H1 (cell line): ENCODE data around the gene DAW1. TPM values are rescaled to one million over a fixed set of nuclear protein-coding genes. Genes with fewer than 3 reads are reported as not detected.

Source experiments
- JUND ChIP-seq: IDR thresholded peaks from 2 replicates; pipeline ENCODE4 v1.6.1; 2011; ENCODE audit warnings: mild to moderate bottlenecking, improper control_type of control experiment, low read length
- PHF8 ChIP-seq: fragments of 200-600 bp; sonication (generic); conservative IDR thresholded peaks from 2 replicates; pipeline ENCODE4 v1.7.1; 2012; ENCODE audit warnings: low read depth, mild to moderate bottlenecking, inconsistent platforms, low read length, moderate library complexity
- polyA plus RNA-seq, 7 experiments: library from polyadenylated mRNA; depleted of rRNA in 3 of 7; stranded (reverse) in 5 of 7; unstranded in 2 of 7; fragments of >200 nt in 5 of 7; fragments of 200-250 nt in 2 of 7; gene quantifications; 1 replicate in 5 of 7; 2 replicates in 1 of 7; 4 replicates in 1 of 7; pipeline versions ENCODE4 v1.2.1 to v1.2.3, GENCODE V29; 2011 to 2013; ENCODE audit warnings: missing spikeins in 2 of 7, mixed read lengths in 2 of 7
- total RNA-seq: library from RNA; stranded (reverse); fragmentation: NEBNext Ultra II Directional; extraction: Animal tissue kit (Norgen Biotek cat#: 25700); gene quantifications from 2 replicates; pipeline ENCODE4 v1.2.1, GENCODE V29; 2021

The DAW1 gene
- total and polyA plus RNA-seq, 2 of the 8 experiments (the other 6 are each of a cell fraction or from before 2014, with no cell fraction given), result 0.44 to 1.4 TPM

DNA sequence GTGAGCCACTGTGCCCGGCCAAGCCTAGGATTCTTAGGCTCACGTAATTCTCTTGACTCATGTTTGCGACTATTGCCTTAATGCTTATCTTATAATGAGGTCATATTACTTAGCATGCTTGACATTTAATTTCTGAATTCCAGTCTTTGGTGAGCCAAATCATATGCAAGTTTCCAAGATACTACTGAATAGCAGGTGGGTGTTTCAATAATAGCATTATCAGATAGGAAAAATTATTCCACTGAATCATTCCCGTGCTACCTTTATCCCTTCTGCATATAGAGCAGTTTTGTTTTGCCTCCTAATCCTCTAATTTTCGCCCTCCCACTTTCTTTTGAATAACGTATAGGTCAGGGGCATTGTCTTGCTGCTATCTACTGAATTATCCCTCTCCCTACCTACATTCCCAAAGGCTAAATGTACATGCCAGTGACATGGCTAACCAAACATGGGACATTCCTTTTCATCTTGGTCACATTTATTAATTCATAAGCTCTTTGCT is 4.9 kb downstream of the DAW1 start (continued):
- TF ChIP-seq PHF8 (no peak), JUND (no peak)
- TF ChIP-seq, all 59 proteins: peak for 0
